K562 (cell line): Measurements from ENCODE around the gene LOC128125822.

Source experiments
- AFF1 ChIP-seq, 2 experiments: fragments of 450-650 bp; IDR thresholded peaks; 2 replicates each; pipeline ENCODE4 v1.6.1; 2018; ENCODE audit warnings: mild to moderate bottlenecking in 2 of 2, low read depth in 1 of 2; ENCODE audit not compliant: partially characterized antibody in 2 of 2
- ATF4 ChIP-seq: fragments of 450-650 bp; formaldehyde crosslinking; IDR thresholded peaks from 2 replicates; pipeline ENCODE4 v1.4.0; 2022; ENCODE audit warnings: mild to moderate bottlenecking, moderate library complexity
- CLOCK ChIP-seq: fragments of 250-450 bp; sonication (Bioruptor Pico); IDR thresholded peaks from 2 replicates; pipeline ENCODE4 v1.4.0; 2020; ENCODE audit warnings: mild to moderate bottlenecking, moderate library complexity, borderline replicate concordance
- E2F4 ChIP-seq: sonication (generic); formaldehyde crosslinking; IDR thresholded peaks from 2 replicates; pipeline ENCODE4 v1.8.0; 2022; ENCODE audit warnings: mild to moderate bottlenecking, low read depth, missing genetic modification reagents
- EGR1 ChIP-seq: fragments of 450-650 bp; conservative IDR thresholded peaks from 2 replicates; pipeline ENCODE4 v1.6.1; 2017; ENCODE audit warnings: mild to moderate bottlenecking
- ESRRA ChIP-seq: fragments of 450-650 bp; IDR thresholded peaks from 2 replicates; pipeline ENCODE4 v1.6.1; 2014; ENCODE audit warnings: low read depth, mild to moderate bottlenecking, moderate library complexity, borderline replicate concordance
- ETS2 ChIP-seq: IDR thresholded peaks from 2 replicates; pipeline ENCODE4 v1.6.1; 2016; ENCODE audit warnings: borderline replicate concordance, missing genetic modification characterization, mild to moderate bottlenecking, moderate library complexity, missing compliant biosample characterization; ENCODE audit not compliant: poor library complexity, severe bottlenecking
- FOXA1 ChIP-seq: fragments of 450-650 bp; IDR thresholded peaks from 2 replicates; pipeline ENCODE4 v1.6.1; 2016; ENCODE audit warnings: mild to moderate bottlenecking, borderline replicate concordance
- GATAD2B ChIP-seq: fragments of 450-650 bp; IDR thresholded peaks from 2 replicates; pipeline ENCODE4 v1.6.1; 2017; ENCODE audit warnings: mild to moderate bottlenecking, borderline replicate concordance
- NR4A1 ChIP-seq, 2 experiments: fragments of 250-450 bp in 1 of 2; fragments of 450-650 bp in 1 of 2; sonication (Bioruptor Pico) in 1 of 2; IDR thresholded peaks; 2 replicates each; pipeline versions ENCODE4 v1.4.0 to v1.6.1; 2016 to 2020; ENCODE audit warnings: mild to moderate bottlenecking in 2 of 2, missing compliant biosample characterization in 1 of 2, missing genetic modification characterization in 1 of 2, moderate library complexity in 1 of 2
- SMARCC2 ChIP-seq: fragments of 450-650 bp; IDR thresholded peaks from 2 replicates; pipeline ENCODE4 v1.6.1; 2017; ENCODE audit warnings: antibody characterized with exemption, moderate library complexity, mild to moderate bottlenecking, low read depth
- SREBF1 ChIP-seq: fragments of 150-350 bp; IDR thresholded peaks from 2 replicates; pipeline ENCODE4 v1.6.1; 2014; ENCODE audit warnings: antibody characterized with exemption, low read depth, low read length, borderline replicate concordance
- ZBTB5 ChIP-seq: fragments of 450-650 bp; IDR thresholded peaks from 2 replicates; pipeline ENCODE4 v1.6.1; 2017; ENCODE audit warnings: antibody characterized with exemption
- ZNF232 ChIP-seq: sonication (generic); formaldehyde crosslinking; IDR thresholded peaks from 2 replicates; pipeline ENCODE4 v1.8.0; 2022; ENCODE audit warnings: mild to moderate bottlenecking, missing genetic modification reagents
- ZNF24 ChIP-seq: fragments of 450-650 bp; IDR thresholded peaks from 2 replicates; pipeline ENCODE4 v1.6.1; 2016

Gene LOC128125822

GRCh38 chr6:63573076-63573898 lies 1.0 kb downstream of the LOC128125822 start (continued):
- TF ChIP-seq E2F4, result no peak
- TF ChIP-seq CLOCK, result no peak
- no peak for TF ChIP-seq ZBTB5
- no peak for TF ChIP-seq AFF1 (IDR thresholded peaks at IDR 0.05; ENCODE audit: low read depth in 1 of 2, partially characterized antibody in 2 of 2)
- no peak for TF ChIP-seq ZNF232
- TF ChIP-seq EGR1, result 0 out of 2 replicates have a peak, but pooled peaks have one; percentile 10
- no peak for TF ChIP-seq SMARCC2
- no peak for TF ChIP-seq ATF4 (CRISPR knock-in tag)
- no peak for TF ChIP-seq SREBF1
- peak; percentile 22; the same call in 1 of the 2 replicates for TF ChIP-seq GATAD2B
- TF ChIP-seq ZNF24, result no peak
- TF ChIP-seq ETS2 (tag), result no peak
- TF ChIP-seq NR4A1 (CRISPR knock-in tag; IDR thresholded peaks at IDR 0.05), result no peak
- TF ChIP-seq NR4A1 (tag; IDR thresholded peaks at IDR 0.05), result no peak
- no peak for TF ChIP-seq FOXA1
- TF ChIP-seq ESRRA, result no peak
